Measurements from ENCODE around the gene KTN1.

- TF ChIP-seq CTCF (conservative IDR thresholded peaks at IDR 0.05; ENCODE audit: low read depth, low read length), result no peak
- no peak for TF ChIP-seq EZH2 (IDR thresholded peaks at IDR 0.05; ENCODE audit: borderline replicate concordance, low read depth, low read length, poor library complexity, severe bottlenecking)
Observed at GRCh38 chr14:55650992-55651391, 71.0 kb downstream of the KTN1 start.

Data from A673 (cell line).